Measurements from ENCODE around the gene NME7. TPM values are rescaled to one million over a fixed set of nuclear protein-coding genes. Genes with fewer than 3 reads are reported as not detected.

NME7 gene
- total RNA-seq, 1 experiment from 2014 or later: 25.2 TPM

DNA sequence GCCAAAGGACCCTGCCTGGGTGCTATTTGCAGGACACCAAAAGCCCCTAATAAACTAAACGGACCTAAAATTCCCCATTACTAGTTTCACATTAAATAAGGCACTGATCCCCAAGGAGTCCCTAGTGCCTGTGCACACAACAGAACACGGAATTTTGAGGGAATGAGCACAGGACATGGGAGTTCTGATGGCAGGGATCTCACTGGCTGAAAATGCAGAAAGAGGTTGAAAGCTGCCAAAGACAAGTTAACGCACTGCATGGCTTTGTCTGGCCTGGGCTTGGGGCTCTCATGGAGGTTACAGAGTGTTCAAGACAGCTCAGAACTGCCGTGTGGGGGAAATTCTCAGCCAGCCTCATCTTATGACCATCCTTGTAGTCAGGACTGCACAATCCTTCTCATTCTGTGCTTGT lies 276.7 kb downstream of the NME7 start:
- intact Hi-C loops (cut with micrococcal nuclease; ENCODE audit: unreplicated experiment): no loop called here
- CTCF ChIA-PET: no interaction called here
- H3K4me1 Mint-ChIP-seq (ENCODE audit: low read depth, unreplicated experiment): peaks cover 36% of the 10 kb centered on the region
- no peak for DNase-seq
- H3K4me3 Mint-ChIP-seq (ENCODE audit: low read depth, unreplicated experiment): no peak overlapping the region
- H3K36me3 Mint-ChIP-seq (ENCODE audit: insufficient read depth, unreplicated experiment): no peaks in the 10 kb centered on the region
- no peaks in the 10 kb centered on the region for H3K9me3 Mint-ChIP-seq (ENCODE audit: low read depth, unreplicated experiment)
- TF ChIP-seq, protein P1, sequence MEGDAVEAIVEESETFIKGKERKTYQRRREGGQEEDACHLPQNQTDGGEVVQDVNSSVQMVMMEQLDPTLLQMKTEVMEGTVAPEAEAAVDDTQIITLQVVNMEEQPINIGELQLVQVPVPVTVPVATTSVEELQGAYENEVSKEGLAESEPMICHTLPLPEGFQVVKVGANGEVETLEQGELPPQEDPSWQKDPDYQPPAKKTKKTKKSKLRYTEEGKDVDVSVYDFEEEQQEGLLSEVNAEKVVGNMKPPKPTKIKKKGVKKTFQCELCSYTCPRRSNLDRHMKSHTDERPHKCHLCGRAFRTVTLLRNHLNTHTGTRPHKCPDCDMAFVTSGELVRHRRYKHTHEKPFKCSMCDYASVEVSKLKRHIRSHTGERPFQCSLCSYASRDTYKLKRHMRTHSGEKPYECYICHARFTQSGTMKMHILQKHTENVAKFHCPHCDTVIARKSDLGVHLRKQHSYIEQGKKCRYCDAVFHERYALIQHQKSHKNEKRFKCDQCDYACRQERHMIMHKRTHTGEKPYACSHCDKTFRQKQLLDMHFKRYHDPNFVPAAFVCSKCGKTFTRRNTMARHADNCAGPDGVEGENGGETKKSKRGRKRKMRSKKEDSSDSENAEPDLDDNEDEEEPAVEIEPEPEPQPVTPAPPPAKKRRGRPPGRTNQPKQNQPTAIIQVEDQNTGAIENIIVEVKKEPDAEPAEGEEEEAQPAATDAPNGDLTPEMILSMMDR (IDR thresholded peaks at IDR 0.05; ENCODE audit: unreplicated experiment): no peak
- no peak overlapping the region for H3K27ac Mint-ChIP-seq (ENCODE audit: unreplicated experiment)
- H3K27me3 Mint-ChIP-seq (ENCODE audit: unreplicated experiment): no peaks in the 10 kb centered on the region
- BruUV-seq (replicated peaks): no TSS peak

DNA sequence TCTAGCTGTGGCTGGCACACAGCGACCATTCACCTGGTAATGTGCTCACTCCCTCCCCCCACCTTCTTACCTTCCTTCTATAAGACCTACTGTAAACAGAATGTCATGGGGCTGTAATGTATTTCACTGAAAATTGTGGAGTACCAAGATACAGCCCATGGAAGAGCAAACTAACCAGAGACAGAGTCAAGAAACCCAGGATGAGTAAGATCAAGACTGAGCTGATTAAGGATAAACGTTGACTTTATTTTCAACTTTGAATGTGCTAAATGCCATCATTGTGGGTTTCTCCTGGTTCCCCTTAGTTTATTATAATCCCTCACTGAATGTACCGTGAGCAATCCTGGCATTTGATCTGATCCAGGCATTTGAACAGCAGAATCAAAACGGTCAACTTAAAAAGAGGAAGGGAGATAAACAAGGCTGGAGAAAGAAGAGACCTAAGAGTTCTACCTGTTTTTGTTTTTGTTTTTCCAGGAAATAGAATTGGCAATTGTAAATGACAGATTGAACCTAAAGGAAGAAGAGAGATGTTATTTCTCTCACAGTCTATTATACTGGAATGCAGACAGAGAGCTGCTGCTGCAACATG lies 277.2 kb downstream of the NME7 start:
- no peaks in the 10 kb centered on the region for H3K9me3 Mint-ChIP-seq (ENCODE audit: low read depth, unreplicated experiment)
- BruUV-seq (replicated peaks): no TSS peak
- H3K4me1 Mint-ChIP-seq (ENCODE audit: low read depth, unreplicated experiment): peaks cover 31% of the 10 kb centered on the region
- TF ChIP-seq, protein P1 (IDR thresholded peaks at IDR 0.05; ENCODE audit: unreplicated experiment): no peak
- H3K27ac Mint-ChIP-seq (ENCODE audit: unreplicated experiment): no peak overlapping the region
- CTCF ChIA-PET: no interaction called here
- H3K36me3 Mint-ChIP-seq (ENCODE audit: insufficient read depth, unreplicated experiment): no peaks in the 10 kb centered on the region
- H3K4me3 Mint-ChIP-seq (ENCODE audit: low read depth, unreplicated experiment): no peak overlapping the region
- no peak for DNase-seq
- H3K27me3 Mint-ChIP-seq (ENCODE audit: unreplicated experiment): no peaks in the 10 kb centered on the region
- intact Hi-C loops (cut with micrococcal nuclease; ENCODE audit: unreplicated experiment): no loop called here

DNA sequence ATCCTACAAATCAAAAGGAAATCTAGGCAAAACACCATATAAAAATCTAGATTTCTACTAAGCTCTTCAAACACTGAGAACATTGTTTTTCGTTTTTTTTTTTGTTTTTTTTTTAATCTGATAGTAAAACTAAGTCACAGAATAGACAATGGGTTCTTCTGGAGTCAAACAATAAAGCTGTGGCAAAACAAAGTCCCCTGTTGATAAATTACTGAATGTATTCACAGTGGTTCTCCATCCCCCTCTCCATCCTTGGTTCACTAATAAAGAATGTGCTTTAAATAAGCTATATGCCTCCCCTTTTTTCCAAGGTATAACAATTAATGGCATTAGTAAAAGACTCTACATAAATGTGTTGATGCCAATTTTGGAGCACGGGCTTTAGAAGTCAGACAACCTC lies 277.8 kb downstream of the NME7 start:
- no peak overlapping the region for H3K27ac Mint-ChIP-seq (ENCODE audit: unreplicated experiment)
- H3K4me3 Mint-ChIP-seq (ENCODE audit: low read depth, unreplicated experiment): no peak overlapping the region
- CTCF ChIA-PET: no interaction called here
- no peaks in the 10 kb centered on the region for H3K9me3 Mint-ChIP-seq (ENCODE audit: low read depth, unreplicated experiment)
- DNase-seq: no peak
- BruUV-seq (replicated peaks): no TSS peak
- no peaks in the 10 kb centered on the region for H3K36me3 Mint-ChIP-seq (ENCODE audit: insufficient read depth, unreplicated experiment)
- intact Hi-C loops (cut with micrococcal nuclease; ENCODE audit: unreplicated experiment): no loop called here
- peaks cover 25% of the 10 kb centered on the region for H3K4me1 Mint-ChIP-seq (ENCODE audit: low read depth, unreplicated experiment)
- H3K27me3 Mint-ChIP-seq (ENCODE audit: unreplicated experiment): no peaks in the 10 kb centered on the region
- TF ChIP-seq, protein P1 (IDR thresholded peaks at IDR 0.05; ENCODE audit: unreplicated experiment): no peak

DNA sequence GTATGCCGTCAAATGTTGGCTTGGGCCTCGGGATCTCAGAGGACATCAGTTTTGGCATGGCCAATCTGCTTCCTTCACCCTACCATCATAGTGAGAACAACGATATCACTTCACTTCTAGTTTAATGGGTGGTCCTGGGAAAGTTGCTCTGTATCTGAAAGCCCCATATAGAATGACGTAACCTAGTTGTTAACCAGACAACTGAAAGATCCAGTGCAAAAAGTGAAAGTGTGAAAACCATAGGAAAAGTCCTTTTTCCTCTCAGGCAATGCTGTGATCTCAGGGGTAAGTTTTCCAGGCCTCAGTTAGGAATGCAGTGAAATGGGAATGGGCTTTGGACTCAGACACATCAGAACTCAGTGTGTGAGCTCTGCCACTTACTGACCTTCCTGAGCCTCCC lies 279.7 kb downstream of the NME7 start:
- no TSS peak for BruUV-seq (replicated peaks)
- CTCF ChIA-PET: interaction anchor here (1.1 to 1.2 kb wide), 2 partner anchors 10 to 16 kb away, joined by 3 to 4 read pairs; no protein-coding TSS in a partner anchor
- no peak for DNase-seq

More for the DNA sequence above, 279.7 kb downstream of the NME7 start:
- Mint-ChIP-seq H3K4me1 (ENCODE audit: low read depth, unreplicated experiment) (peaks cover 20% of the 10 kb centered on the region), H3K27me3 (ENCODE audit: unreplicated experiment) (no peaks in the 10 kb centered on the region), H3K27ac (ENCODE audit: unreplicated experiment) (no peak overlapping the region), H3K36me3 (ENCODE audit: insufficient read depth, unreplicated experiment) (no peaks in the 10 kb centered on the region), H3K9me3 (ENCODE audit: low read depth, unreplicated experiment) (no peaks in the 10 kb centered on the region), H3K4me3 (ENCODE audit: low read depth, unreplicated experiment) (no peak overlapping the region)
- intact Hi-C loops (cut with micrococcal nuclease; ENCODE audit: unreplicated experiment): no loop called here
- TF ChIP-seq, protein P1 (IDR thresholded peaks at IDR 0.05; ENCODE audit: unreplicated experiment): no peak
